ACC112 (cell line): ENCODE measurements around the gene ZFYVE26.
A peak's percentile ranks its signal among the peaks of the same experiment; 100 is the strongest.

Source experiments
- H2AFZ ChIP-seq: fragments of 200-600 bp; sonication (generic); one replicate; pipeline ENCODE4 v1.6.0; 2017; ENCODE audit warnings: antibody characterized with exemption, low read length; ENCODE audit not compliant: unreplicated experiment
- H3K27ac ChIP-seq: fragments of 200-600 bp; sonication (generic); 2 replicates; pipeline ENCODE4 v1.5.1; 2014; ENCODE audit warnings: low read depth, mild to moderate bottlenecking, antibody characterized with exemption, low read length, moderate library complexity
- H3K27me3 ChIP-seq: fragments of 200-600 bp; sonication (generic); 2 replicates; pipeline ENCODE4 v1.6.1; 2014; ENCODE audit warnings: mild to moderate bottlenecking, antibody characterized with exemption, low read length, moderate library complexity, mixed read lengths; ENCODE audit not compliant: insufficient read depth
- H3K36me3 ChIP-seq: fragments of 200-600 bp; sonication (generic); 2 replicates; pipeline ENCODE4 v1.6.1; 2016; ENCODE audit warnings: mild to moderate bottlenecking, antibody characterized with exemption, low read length, moderate library complexity, mixed read lengths; ENCODE audit not compliant: insufficient read depth
- H3K4me1 ChIP-seq: fragments of 200-600 bp; sonication (generic); one replicate; pipeline ENCODE4 v1.6.1; 2016; ENCODE audit warnings: low read length, mixed read lengths; ENCODE audit not compliant: insufficient read depth, unreplicated experiment, control insufficient read depth
- H3K4me3 ChIP-seq: fragments of 200-600 bp; sonication (generic); 2 replicates; pipeline ENCODE4 v1.5.1; 2014; ENCODE audit warnings: mild to moderate bottlenecking, low read depth, low read length
- H3K79me2 ChIP-seq: fragments of 200-600 bp; sonication (generic); one replicate; pipeline ENCODE4 v1.6.0; 2016; ENCODE audit warnings: low read length; ENCODE audit not compliant: control insufficient read depth, unreplicated experiment, insufficient read depth

Gene ZFYVE26

DNA sequence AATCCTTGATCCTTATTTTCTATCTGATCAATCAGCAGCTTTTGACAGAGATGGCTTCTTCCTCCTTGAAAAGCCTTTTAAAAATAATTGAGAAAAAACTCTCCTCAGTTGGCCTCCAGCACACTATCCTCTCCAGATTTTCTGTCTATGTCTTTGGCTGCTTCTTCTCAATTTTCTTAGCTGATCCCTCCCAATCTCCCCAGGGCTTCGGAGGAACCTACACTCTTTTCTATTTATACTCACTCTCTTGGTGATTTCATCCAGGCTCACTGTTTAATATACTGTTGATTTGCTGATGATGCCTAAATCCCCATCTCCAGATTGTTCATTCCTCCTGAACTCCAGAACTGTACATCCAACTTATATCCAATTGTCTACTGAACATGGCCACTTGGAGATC lies 59.9 kb downstream of the ZFYVE26 start:
- Histone ChIP-seq H2AFZ (no peak overlapping the region), H3K36me3 (peaks cover 41% of the 10 kb centered on the region), H3K4me3 (no peak overlapping the region), H3K27me3 (no peaks in the 10 kb centered on the region), H3K79me2 (no peaks in the 10 kb centered on the region), H3K27ac (no peak overlapping the region), H3K4me1 (no peaks in the 10 kb centered on the region)

- no peaks in the 10 kb centered on the region for H3K79me2 ChIP-seq
Measured at GRCh38 chr14:67749341-67750084, 66.9 kb downstream of the ZFYVE26 start.

GRCh38 chr14:67748312-67748711 lies 68.1 kb downstream of the ZFYVE26 start:
- peaks cover 45% of the 10 kb centered on the region for H3K36me3 ChIP-seq
- H3K4me1 ChIP-seq = no peaks in the 10 kb centered on the region
- no peak overlapping the region for H3K27ac ChIP-seq
- H3K27me3 ChIP-seq = no peaks in the 10 kb centered on the region
- no peaks in the 10 kb centered on the region for H3K79me2 ChIP-seq
- no peak overlapping the region for H3K4me3 ChIP-seq
- no peak overlapping the region for H2AFZ ChIP-seq

More at GRCh38 chr14:67749341-67750084, 66.9 kb downstream of the ZFYVE26 start:
- H3K4me1 ChIP-seq = no peaks in the 10 kb centered on the region
- peaks cover 57% of the 10 kb centered on the region for H3K36me3 ChIP-seq
- no peak overlapping the region for H3K27ac ChIP-seq
- H3K4me3 ChIP-seq = no peak overlapping the region
- no peak overlapping the region for H2AFZ ChIP-seq
- no peaks in the 10 kb centered on the region for H3K27me3 ChIP-seq

GRCh38 chr14:67746927-67747326 lies 69.5 kb downstream of the ZFYVE26 start:
- H3K36me3 ChIP-seq = peaks cover 32% of the 10 kb centered on the region; the same call in 1 of the 2 replicates
- no peaks in the 10 kb centered on the region for H3K4me1 ChIP-seq
- H2AFZ ChIP-seq = no peak overlapping the region
- no peak overlapping the region for H3K27ac ChIP-seq
- H3K4me3 ChIP-seq = no peak overlapping the region
- H3K27me3 ChIP-seq = peaks cover 3% of the 10 kb centered on the region; the same call in 1 of the 2 replicates
- no peaks in the 10 kb centered on the region for H3K79me2 ChIP-seq

GRCh38 chr14:67744046-67744445 lies 72.3 kb downstream of the ZFYVE26 start:
- peaks cover 8% of the 10 kb centered on the region; the same call in 1 of the 2 replicates for H3K27me3 ChIP-seq

DNA sequence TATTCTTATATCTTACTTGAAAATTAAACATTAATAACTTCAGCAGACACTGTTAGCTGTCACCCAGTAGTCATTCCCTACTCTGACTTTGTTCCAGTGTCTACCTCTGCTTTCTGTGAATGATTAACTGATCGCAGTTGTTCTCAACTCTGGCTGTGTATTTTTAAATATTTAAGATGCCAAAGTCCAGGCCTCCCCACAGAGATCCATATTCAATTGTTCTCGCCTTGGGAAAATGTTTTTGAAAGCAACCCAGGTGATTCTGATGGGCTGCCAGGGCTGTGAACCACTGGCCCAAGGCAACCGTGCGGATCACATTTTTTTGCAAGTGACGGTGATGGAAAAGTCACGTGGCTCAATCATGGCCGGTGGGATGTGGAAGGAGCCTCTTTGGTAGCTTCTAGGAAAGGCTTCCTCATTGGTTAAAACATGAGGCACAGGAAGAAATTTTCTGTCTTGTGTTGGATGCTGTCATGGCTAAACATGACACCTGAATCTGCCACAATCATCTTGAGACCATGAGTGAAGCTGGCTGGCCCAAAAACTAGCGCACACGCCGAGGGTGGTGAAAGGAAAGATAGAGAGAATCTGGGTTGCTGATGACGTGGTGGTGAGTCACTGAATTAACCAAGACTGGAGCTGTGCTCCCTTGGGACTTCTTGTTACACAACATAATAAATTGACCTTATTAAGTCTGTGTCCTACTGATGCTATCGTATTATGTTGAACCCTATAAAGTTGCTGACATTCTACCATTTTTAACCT lies 77.5 kb downstream of the ZFYVE26 start:
- Histone ChIP-seq H3K27ac (peak overlapping the region; percentile 40), H3K36me3 (no peaks in the 10 kb centered on the region), H3K4me1 (peaks cover 11% of the 10 kb centered on the region), H3K79me2 (no peaks in the 10 kb centered on the region), H3K4me3 (peak overlapping the region; percentile 3; the same call in 1 of the 2 replicates), H3K27me3 (peaks cover 8% of the 10 kb centered on the region; the same call in 1 of the 2 replicates), H2AFZ (peak overlapping the region; percentile 6)

More at GRCh38 chr14:67744046-67744445, 72.3 kb downstream of the ZFYVE26 start:
- H3K4me3 ChIP-seq = no peak overlapping the region
- H3K36me3 ChIP-seq = peaks cover 10% of the 10 kb centered on the region; the same call in 1 of the 2 replicates
- no peak overlapping the region for H3K27ac ChIP-seq
- no peaks in the 10 kb centered on the region for H3K79me2 ChIP-seq
- H3K4me1 ChIP-seq = peaks cover 6% of the 10 kb centered on the region
- H2AFZ ChIP-seq = no peak overlapping the region

- Histone ChIP-seq H3K4me3 (no peak overlapping the region), H2AFZ (no peak overlapping the region), H3K36me3 (no peaks in the 10 kb centered on the region), H3K79me2 (no peaks in the 10 kb centered on the region), H3K27ac (no peak overlapping the region), H3K4me1 (peaks cover 11% of the 10 kb centered on the region), H3K27me3 (peaks cover 3% of the 10 kb centered on the region; the same call in 1 of the 2 replicates)
Measured at GRCh38 chr14:67736771-67737170, 79.6 kb downstream of the ZFYVE26 start.

DNA sequence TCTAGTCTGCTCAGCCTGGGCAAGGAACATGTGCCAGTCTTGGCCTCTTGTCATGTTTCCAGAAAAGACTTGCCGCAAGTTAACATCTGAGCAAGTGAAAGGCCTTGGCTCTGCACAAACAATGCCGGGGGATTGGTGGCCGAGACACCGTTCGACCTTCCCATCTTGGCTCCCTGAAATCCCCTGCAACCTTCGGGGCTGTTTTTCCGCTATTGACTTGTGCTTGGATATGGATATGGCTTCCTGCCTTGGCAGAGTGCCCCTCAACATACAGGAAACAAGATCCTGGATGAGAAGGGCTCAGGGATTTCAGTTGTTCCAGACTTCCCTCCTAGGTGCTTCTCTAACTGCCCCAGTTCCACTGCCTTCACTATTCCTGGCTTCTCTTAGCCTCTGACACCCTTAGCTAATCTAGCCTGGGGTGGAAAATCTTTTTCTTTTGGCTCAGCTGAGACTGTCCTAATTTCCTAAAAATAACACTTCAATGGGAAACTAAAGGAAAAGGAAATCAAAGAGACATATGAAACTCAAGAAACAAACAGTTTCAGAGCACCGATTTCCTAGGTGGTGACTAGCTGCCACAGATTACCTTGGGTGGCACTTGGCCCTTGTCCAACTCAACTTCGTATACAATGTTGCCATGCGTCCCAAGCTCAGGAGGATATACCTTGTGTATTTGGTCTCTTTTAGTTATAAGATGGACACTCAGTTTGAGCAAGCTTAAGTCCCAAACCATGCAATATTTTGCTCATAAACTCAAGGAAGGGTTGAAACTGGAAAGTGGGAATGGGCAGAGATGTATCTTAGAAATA lies 80.8 kb downstream of the ZFYVE26 start:
- H3K79me2 ChIP-seq = no peaks in the 10 kb centered on the region
- peaks cover 11% of the 10 kb centered on the region for H3K4me1 ChIP-seq
- H3K27ac ChIP-seq = no peak overlapping the region
- no peak overlapping the region for H3K4me3 ChIP-seq
- H3K27me3 ChIP-seq = no peaks in the 10 kb centered on the region
- H3K36me3 ChIP-seq = no peaks in the 10 kb centered on the region
- no peak overlapping the region for H2AFZ ChIP-seq

- Histone ChIP-seq H3K36me3 (no peaks in the 10 kb centered on the region), H3K4me3 (no peak overlapping the region), H3K27me3 (peaks cover 5% of the 10 kb centered on the region), H3K27ac (no peak overlapping the region), H2AFZ (no peak overlapping the region), H3K79me2 (no peaks in the 10 kb centered on the region), H3K4me1 (peaks cover 10% of the 10 kb centered on the region)
Measured at GRCh38 chr14:67734675-67735074, 81.7 kb downstream of the ZFYVE26 start.

- Histone ChIP-seq H3K27me3 (peaks cover 16% of the 10 kb centered on the region), H3K4me1 (peaks cover under 1% of the 10 kb centered on the region), H2AFZ (no peak overlapping the region), H3K4me3 (no peak overlapping the region), H3K27ac (no peak overlapping the region), H3K36me3 (no peaks in the 10 kb centered on the region), H3K79me2 (no peaks in the 10 kb centered on the region)
Measured at GRCh38 chr14:67733616-67734015, 82.8 kb downstream of the ZFYVE26 start.
